HG03196 (cell line): ENCODE results near the gene ZFAND5.
A peak's percentile ranks its signal among the peaks of the same experiment; 100 is the strongest.

ENCODE experiments used
- ATAC-seq: cut with Tn5 transposase; IDR thresholded peaks from one replicate; pipeline ENCODE4 v1.9.1; 2021; ENCODE audit not compliant: unreplicated experiment

The ZFAND5 gene

DNA sequence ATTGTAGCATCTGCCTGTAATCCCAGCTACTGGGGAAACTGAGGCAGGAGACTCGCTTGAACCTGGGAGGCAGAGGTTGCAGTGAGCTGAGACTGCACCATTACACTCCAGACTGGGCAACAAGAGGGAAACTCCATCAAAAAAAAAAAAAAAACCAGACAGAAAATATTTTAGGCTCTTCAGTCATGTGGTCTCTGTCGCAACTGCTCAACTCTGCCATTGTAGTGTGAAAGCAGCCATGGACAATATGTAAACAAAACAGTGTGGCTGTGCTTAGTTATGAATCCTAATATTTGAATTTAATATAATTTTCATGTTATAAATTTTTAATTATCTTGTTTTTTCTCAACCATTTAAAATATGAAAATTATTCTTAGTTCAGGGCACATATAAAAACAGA lies 38.4 kb downstream of the ZFAND5 start:
- ATAC-seq, result no peak

DNA sequence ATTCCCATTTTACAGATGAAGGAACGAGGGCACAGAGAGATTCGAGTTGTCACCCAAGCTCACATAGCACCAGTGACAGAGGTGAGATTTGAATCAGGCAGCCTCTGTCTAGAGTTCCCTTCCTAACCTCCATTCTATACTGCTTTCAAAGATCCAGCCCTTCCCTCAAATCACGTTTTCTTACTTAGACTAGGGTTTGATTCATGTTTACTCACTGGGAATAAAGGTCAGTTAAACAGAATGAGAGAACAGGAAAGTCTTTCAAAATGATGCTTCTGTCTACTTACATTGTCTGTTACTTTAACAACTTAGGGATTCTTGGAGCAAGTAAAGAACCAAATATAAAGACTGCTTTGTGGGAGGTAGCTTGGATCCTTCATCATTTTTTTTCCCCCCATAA lies 40.0 kb downstream of the ZFAND5 start:
- ATAC-seq, result no peak

DNA sequence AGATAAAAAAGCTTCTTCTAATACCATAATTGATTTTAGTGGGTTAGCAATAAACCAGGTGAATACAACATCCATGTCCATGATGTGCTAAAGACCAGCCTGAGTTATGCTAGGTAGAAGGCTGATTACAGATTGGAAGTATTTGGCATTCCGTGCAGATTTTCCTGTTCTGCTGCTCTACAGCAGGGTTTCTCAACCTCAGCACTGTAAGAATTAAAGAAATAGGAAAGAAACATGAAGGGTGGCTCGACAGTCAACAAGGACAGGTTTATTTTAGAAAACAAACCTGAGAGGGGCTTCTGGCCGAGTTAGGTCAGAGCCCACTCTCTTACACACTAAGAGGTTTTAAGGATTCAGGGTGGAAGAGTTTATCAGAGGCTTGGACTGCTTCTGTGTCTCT lies 42.3 kb downstream of the ZFAND5 start:
- no peak for ATAC-seq

DNA sequence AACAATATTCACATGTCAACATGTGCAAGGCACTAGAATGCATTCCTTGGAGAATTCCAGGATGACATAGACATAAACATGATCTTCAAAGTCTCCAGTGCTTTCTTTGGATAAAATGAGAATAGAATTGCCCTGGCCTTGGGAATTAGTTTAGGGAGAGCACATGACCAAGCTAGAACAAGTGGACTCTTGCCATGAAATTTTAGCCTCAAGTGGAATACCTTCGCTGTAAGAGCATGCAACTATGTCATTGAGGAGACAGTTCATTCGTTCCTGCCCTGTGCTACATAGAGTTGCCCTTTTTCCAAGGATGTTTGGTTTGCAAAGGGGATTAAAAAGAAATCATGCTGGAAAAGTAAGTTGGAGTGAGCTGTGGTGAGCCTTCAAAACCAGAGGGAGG lies 42.7 kb downstream of the ZFAND5 start:
- ATAC-seq, result no peak

DNA sequence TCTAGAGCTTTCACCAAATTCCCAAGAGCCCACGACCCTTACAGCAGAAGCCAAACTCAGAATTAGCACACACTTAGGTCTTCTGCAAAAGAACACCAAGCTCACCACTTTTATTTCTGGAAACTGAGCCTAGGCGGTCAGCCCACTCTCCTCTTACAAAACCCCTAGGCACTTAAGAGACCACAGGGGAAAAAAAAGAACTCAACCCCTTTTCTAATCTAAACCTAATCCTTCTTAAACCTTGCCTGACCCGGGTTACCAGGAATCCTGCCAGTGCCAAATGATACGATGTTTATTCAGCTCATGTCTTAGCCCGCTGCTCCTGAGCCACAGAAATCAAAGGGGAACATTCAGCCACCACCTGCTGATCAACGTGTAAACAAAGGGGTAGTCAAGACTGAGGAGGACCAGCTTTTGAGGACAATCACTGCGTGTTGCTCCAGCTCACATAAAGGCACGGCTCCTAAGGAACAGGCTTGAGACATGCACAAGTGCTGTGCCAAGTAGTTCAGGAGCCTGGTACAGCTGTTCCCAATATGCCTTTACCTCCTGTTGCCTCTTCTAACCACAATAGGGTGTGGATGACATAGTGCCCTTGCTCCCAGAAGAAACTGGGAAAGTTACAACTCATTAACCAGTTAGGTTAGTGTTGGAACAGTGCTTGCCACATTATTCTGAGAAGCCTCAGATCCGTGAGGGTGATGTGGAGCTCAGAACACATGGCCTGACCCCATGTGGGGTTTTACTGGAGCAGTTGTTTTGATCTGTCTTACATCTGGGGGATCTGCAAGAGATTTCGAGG lies 49.3 kb downstream of the ZFAND5 start:
- ATAC-seq, result no peak

DNA sequence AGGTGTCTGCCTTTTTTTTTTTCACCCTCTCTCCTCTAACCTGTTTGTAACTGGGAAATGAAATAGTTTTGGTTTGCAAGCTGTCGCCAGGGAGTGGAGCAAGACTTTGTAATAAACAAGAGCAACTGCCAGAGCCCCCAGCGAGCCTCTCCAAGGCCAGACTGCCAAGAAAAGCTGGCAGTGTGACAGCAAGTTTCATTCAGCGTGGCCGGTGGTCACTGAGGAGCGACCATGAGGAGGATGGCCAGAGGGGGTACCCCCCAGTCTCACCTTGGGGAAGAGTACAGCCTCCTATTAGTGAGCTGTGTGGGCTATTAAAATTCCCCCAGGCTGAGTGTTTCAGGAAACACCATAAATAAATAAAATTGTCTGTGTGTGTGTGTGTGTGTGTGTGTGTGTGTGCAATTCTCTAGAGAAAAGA lies 49.9 kb downstream of the ZFAND5 start:
- ATAC-seq, result no peak

DNA sequence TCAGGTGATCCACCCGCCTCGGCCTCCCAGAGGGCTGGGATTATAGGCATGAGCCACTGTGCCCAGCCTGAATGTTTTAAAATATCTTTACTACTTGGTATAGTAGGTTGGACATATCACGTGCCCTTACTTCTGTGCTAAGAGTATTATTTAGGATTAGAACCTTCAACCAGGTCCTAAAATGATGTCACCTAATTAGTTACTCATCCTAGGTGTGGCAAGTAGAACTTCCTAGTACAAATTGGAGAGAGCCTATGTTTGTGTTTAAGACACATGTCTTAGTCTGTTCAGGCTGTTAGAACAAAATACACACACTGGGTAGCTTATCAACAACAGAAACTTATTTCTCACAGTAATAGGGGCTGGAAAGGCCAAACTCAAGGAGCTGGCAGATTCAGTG lies 51.5 kb downstream of the ZFAND5 start:
- ATAC-seq, result no peak

DNA sequence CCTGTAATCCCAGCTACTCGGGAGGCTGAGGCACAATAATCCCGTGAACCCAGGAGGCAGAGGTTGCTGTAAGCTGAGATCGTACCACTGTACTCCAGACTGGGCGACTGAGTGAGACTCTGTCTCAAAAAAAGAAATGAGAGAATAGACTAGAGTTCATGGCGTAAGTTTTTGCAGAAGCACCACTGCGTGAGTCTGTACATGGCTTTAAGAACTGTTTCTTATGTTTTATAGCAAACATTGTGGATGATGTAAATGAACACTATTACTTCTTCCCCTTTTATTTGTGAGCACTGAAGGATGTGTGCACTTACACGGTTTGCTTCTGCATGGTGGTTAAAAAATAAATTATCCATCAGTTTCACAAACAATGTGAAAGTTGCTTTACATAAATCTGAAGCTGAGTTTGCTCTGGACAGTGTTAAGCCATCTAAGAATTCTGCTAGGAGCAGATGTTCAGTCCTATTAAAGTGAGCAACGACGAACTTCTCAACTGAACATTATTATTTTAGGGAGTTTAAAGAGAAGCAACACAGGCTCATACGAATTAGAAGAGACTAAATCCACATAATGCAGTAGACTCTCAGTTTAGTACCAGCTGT lies 52.5 kb downstream of the ZFAND5 start:
- ATAC-seq, result no peak

DNA sequence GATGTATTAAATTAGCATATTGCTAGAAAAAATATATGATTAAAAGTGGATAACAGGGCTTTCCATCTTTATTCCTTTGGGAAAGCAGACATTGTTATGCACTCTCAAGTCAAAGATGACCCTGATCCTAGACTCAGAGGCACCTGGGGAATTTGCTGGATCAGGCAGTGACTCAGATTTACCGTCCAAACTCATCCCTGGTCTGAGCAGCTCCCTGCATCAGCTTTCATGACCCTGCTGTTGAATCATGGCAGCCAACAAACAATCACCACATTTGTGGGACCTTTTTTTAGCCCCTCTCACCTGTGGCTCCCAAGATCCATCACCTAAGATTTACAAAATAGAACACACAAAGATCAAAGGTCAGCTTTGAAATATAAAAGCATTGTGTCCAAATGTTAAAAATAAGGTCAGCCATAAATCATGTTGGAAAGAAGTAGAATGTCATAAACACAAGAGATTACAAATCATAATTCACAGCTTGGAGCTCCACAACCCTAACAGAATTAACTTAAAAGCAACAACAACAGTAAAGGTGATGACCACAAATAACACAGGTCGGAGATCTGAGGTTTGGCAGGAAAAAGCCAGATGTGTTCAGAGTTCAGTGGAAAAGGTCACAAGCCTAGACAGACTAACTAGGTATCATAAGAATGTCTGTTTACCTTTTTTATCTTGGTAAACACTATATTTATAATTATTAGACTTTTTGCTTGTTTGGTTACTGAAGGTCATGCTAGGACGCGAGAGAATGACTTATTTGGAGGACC lies 55.5 kb downstream of the ZFAND5 start:
- no peak for ATAC-seq

DNA sequence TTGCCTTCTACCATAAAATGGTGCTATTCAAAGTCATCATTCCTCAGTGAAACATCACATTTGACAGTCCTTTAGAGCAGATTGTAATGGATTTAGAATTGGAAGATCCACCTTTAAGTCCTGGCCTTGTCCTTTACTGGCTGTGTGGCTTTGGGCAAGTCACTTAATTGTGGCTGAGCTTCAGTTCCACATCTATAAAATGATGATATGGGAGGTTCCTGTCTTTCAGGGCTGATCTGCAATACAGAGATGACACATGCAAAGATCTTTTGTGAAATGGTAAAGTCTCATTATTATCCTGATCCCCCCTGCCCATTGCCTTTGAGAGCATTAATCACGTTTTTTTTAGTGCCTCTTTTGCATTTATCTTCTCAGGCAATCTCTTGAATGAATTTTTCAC lies 58.2 kb downstream of the ZFAND5 start:
- ATAC-seq, result no peak

DNA sequence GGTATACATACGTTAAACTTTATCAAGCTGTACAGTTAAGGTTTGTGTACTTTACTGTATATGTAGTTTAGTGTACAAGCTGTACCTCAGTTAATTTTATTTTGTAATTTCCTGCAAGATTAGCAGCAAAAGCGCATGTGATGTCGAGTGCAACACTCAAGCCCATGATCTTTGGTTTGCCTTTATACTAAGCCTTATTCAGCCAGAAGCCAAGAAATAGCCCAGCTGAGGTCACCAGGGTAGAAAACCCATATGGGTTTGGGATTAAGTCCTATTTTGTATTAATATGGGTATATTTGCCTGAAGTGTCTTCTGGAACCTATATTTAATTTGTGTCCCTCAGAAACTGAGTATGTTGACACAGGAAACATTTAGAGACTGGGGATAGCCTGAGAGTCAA lies 59.3 kb downstream of the ZFAND5 start:
- ATAC-seq, result no peak

DNA sequence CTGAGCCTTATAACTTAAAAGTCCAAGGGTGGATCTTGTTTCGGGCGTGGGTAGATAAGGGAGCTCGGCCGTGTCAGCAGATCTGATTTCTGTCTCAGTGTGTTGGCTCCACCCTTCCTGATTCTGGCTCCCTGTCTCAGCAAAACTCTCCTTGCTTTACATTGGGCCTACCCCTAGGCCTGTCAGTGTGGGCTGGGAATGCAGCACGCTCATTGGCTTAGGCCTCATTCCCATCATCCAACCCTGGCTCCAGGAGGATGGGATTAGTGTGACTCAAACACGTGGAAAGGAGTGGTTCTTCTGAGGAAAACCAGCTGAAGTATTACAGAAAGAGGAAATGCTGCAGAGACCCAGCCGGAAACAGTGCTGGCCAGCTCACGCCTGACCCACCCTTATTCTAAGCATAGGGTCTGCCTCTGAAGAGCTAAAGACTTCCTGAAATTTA lies 59.9 kb downstream of the ZFAND5 start:
- peak; percentile 53 for ATAC-seq

DNA sequence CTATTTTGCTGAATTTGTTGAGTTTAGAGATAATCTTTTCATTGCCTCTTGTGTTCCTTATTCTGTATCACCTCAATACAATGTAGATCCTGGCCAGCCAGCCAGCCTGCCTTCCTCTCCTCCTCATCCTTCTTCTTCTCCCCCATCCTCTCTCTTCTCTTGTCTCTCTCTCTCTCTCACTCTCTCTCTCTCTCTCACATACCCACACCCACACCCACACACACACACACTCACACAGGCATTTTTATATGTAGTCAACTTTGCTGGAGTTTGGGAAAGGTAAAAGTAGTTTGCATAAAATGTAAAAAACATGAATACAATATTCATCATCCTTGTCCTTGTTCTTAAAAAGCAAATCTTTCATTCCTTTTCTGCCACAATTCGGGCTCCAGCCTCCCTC lies 60.5 kb downstream of the ZFAND5 start:
- ATAC-seq, result no peak
